Measurements from ENCODE around the gene PIGC. TPM values are rescaled to one million over a fixed set of nuclear protein-coding genes. Genes with fewer than 3 reads are reported as not detected.

PIGC gene
- total RNA-seq, 1 donor = 25.2 TPM

DNA sequence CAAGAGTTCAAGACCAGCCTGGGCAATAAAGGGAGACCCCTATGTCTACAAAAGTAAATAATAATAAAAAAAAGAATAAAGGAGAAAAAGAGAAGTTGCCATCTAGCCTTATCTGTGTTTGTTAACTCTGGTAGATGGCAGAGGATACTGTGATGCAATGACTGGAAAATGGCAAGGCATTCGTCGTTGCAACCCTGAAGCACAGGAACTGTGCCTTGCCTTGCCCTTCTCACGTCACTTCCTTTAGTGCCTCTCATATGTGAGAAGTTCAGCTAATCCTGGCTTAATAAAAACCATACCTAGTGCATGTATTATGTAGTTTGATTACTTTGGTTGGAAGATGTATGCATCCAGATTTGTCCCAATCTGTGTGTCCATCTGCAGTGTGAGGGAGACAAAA is 25.8 kb upstream of the PIGC start:
- DNase-seq (ENCODE audit: low read depth) = no peak
- TF ChIP-seq, protein P1, sequence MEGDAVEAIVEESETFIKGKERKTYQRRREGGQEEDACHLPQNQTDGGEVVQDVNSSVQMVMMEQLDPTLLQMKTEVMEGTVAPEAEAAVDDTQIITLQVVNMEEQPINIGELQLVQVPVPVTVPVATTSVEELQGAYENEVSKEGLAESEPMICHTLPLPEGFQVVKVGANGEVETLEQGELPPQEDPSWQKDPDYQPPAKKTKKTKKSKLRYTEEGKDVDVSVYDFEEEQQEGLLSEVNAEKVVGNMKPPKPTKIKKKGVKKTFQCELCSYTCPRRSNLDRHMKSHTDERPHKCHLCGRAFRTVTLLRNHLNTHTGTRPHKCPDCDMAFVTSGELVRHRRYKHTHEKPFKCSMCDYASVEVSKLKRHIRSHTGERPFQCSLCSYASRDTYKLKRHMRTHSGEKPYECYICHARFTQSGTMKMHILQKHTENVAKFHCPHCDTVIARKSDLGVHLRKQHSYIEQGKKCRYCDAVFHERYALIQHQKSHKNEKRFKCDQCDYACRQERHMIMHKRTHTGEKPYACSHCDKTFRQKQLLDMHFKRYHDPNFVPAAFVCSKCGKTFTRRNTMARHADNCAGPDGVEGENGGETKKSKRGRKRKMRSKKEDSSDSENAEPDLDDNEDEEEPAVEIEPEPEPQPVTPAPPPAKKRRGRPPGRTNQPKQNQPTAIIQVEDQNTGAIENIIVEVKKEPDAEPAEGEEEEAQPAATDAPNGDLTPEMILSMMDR (IDR thresholded peaks at IDR 0.05; ENCODE audit: insufficient read depth, low read length) = no peak
- H3K4me3 ChIP-seq (ENCODE audit: low read depth, low read length) = no peak overlapping the region

- DNase-seq (ENCODE audit: low read depth) = no peak
- TF ChIP-seq, protein P1 (IDR thresholded peaks at IDR 0.05; ENCODE audit: insufficient read depth, low read length) = no peak
- no peak overlapping the region for H3K4me3 ChIP-seq (ENCODE audit: low read depth, low read length)
Measured at GRCh38 chr1:172468296-172468695, 24.4 kb upstream of the PIGC start.

- TF ChIP-seq, protein P1 (IDR thresholded peaks at IDR 0.05; ENCODE audit: insufficient read depth, low read length) = no peak
- no peak for DNase-seq (ENCODE audit: low read depth)
- no peak overlapping the region for H3K4me3 ChIP-seq (ENCODE audit: low read depth, low read length)
Measured at GRCh38 chr1:172467446-172467845, 23.6 kb upstream of the PIGC start.

DNA sequence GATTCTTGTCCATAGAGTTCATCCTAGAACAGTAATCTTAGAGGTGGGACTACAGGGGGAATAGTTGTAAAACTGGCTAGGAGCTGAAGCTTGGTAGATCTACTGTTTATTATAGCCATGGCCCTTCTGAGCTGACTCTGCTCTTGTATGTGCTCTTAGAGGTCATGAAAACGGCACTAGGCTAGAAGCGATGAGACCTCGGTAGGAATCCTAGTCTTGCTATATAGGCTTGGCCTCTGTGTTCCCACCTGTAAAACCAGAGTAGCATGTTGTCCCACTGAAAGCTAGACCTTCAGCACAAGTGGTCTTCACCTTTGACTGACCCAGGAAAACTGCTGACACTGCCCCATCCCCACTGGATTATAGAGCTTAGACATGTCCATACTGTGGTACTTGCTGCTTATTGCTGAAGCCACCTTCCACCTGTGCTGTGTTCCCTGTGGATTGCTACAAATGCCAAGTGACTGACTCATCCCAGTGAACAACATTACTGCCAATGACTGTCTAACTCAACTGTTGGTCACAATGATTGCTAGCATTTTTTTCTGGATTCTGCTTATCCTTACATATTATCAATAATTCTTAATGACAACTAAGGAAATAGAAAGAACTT is 23.0 kb upstream of the PIGC start:
- TF ChIP-seq, protein P1 (IDR thresholded peaks at IDR 0.05; ENCODE audit: insufficient read depth, low read length) = no peak
- H3K4me3 ChIP-seq (ENCODE audit: low read depth, low read length) = no peak overlapping the region
- no peak for DNase-seq (ENCODE audit: low read depth)

DNA sequence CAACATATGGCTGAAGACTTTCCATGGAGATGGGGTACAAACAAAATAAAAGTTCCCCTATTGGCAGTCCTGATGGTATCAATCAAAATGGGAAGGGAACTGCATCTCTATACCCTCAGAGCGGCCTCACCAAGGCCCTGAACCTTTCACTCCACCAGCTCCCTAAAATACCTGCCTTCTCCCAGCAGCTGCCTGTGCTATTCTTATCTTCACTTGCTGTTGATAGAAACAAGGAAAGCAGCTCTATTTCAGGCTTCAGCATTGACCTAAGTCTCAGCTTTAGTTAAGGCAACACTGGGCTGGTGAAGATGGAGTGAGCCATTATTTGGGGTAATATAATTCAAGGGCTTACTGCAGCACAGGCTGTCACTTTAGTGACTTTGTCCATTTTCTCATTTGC is 21.7 kb upstream of the PIGC start:
- no peak overlapping the region for H3K4me3 ChIP-seq (ENCODE audit: low read depth, low read length)

DNA sequence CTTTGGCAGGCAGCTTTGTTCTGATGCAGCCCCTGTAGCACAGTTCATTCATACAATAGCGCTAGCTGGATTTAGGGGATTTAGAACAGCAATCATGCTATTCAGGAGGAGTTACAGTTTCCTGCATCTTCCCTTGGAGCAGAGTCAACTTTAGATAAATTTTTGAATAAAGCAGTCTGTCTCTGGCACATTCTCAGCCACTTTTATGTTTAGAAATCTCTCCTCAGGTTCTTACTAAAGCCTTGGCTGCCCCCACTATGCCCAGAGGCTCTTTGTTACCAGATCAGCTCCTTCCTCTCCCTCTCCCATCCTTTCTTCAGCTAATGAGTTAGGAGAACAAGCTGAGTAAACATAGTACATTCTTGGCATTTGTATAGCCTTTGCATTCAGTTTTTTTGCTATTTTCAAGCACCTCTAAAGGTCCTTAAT is 17.0 kb upstream of the PIGC start:
- H3K4me3 ChIP-seq (ENCODE audit: low read depth, low read length) = no peak overlapping the region
- peak; percentile 36 for DNase-seq (ENCODE audit: low read depth)
- TF ChIP-seq, protein P1 (IDR thresholded peaks at IDR 0.05; ENCODE audit: insufficient read depth, low read length) = no peak

More for the DNA sequence above, 21.7 kb upstream of the PIGC start:
- TF ChIP-seq, protein P1 (IDR thresholded peaks at IDR 0.05; ENCODE audit: insufficient read depth, low read length) = no peak
- no peak for DNase-seq (ENCODE audit: low read depth)

DNA sequence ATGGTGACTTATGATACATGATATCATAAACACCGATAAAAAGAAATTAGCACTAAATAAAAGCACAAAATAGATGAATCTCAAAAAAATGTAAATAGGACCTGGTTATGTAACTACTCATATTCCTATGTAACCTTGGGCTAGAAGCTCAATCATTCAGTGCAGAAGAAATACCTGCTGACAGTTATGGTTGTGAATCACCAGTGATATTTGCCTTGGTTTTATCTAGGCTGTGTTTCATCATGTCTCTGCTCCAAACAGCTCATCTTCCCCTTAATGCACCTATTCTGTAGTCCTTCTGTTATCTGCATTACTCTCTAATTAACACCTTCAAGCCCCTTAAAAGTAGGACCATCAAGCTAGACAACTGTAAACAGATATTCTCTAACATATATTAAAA is 16.3 kb upstream of the PIGC start:
- TF ChIP-seq, protein P1 (IDR thresholded peaks at IDR 0.05; ENCODE audit: insufficient read depth, low read length) = no peak
- DNase-seq (ENCODE audit: low read depth) = no peak
- H3K4me3 ChIP-seq (ENCODE audit: low read depth, low read length) = no peak overlapping the region

Data from fibroblast of the aortic adventitia (primary cell).